Activated T-cell treated with anti-CD3 and anti-CD28 coated beads, Interleukin-2, amount 50 U/mL, for 4 hours (primary cell): Measurements from ENCODE around the gene OR2A25. TPM values are rescaled to one million over a fixed set of nuclear protein-coding genes. Genes with fewer than 3 reads are reported as not detected.

ENCODE experiments used
- ATAC-seq, 2 donors: fragments of 200-7000 bp; cut with Tn5 transposase; one replicate each; pipeline ENCODE4 v1.10.0; 2021
- DNase-seq: peaks from one replicate; pipeline ENCODE4 v3.0.0-alpha.2; 2020
- H3K27me3 Mint-ChIP-seq: one replicate; pipeline ENCODE4 v1.8.0; 2021; ENCODE audit warnings: low read depth, mixed read lengths
- H3K36me3 Mint-ChIP-seq: one replicate; pipeline ENCODE4 v1.8.0; 2022; ENCODE audit warnings: mixed read lengths; ENCODE audit not compliant: insufficient read depth
- H3K4me1 Mint-ChIP-seq: one replicate; pipeline ENCODE4 v1.8.0; 2021; ENCODE audit warnings: low read depth, mixed read lengths
- H3K4me3 Mint-ChIP-seq: one replicate; pipeline ENCODE4 v1.8.0; 2021; ENCODE audit warnings: mild to moderate bottlenecking, moderate library complexity, mixed read lengths
- H3K9me3 Mint-ChIP-seq: one replicate; pipeline ENCODE4 v1.8.0; 2021; ENCODE audit warnings: mixed read lengths
- total RNA-seq, 3 donors: library from RNA; stranded (reverse); gene quantifications; one replicate each; pipeline ENCODE4 v1.2.1, GENCODE V29; 2021

Gene OR2A25
- total RNA-seq, 3 donors from 2014 or later = not detected

DNA sequence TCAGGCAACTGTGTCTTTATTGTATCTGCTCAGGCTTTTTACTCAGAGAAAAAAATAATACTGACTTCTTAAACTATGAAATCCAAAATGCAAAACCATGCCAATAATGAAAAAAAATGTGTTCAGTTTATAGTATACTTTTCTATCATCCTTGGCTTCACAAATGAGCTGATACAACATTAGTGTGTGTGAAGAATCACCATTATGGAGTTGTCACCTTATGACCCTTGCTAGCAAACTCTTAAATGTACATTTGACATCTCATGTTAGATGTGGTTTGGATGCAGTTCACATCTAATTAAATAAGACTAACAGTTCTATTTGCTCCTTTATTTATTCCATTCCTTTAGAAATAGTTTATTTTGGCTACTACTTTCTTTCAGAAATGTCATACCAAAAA is 35.6 kb downstream of the OR2A25 start:
- Mint-ChIP-seq H3K9me3 (no peaks in the 10 kb centered on the region), H3K4me3 (no peak overlapping the region), H3K27me3 (peaks cover 7% of the 10 kb centered on the region), H3K4me1 (peaks cover 6% of the 10 kb centered on the region), H3K36me3 (no peaks in the 10 kb centered on the region)
- ATAC-seq = no peak
- DNase-seq = no peak

- H3K27me3 Mint-ChIP-seq = peaks cover 10% of the 10 kb centered on the region
- H3K4me1 Mint-ChIP-seq = no peaks in the 10 kb centered on the region
- no peak for ATAC-seq
- no peaks in the 10 kb centered on the region for H3K9me3 Mint-ChIP-seq
- H3K4me3 Mint-ChIP-seq = no peak within 1 kb of the TSS
- DNase-seq = no peak
- H3K36me3 Mint-ChIP-seq = no peaks in the 10 kb centered on the region
These were observed 39.7 kb downstream of the OR2A25 start, which contains the start of gene OR2A2 for GRCh38 chr7:144109283-144109682. Gene OR2A2, plus strand, starts transcription at chr7:144109583. Its CDS starts 0 bp downstream, at chr7:144109583.

DNA sequence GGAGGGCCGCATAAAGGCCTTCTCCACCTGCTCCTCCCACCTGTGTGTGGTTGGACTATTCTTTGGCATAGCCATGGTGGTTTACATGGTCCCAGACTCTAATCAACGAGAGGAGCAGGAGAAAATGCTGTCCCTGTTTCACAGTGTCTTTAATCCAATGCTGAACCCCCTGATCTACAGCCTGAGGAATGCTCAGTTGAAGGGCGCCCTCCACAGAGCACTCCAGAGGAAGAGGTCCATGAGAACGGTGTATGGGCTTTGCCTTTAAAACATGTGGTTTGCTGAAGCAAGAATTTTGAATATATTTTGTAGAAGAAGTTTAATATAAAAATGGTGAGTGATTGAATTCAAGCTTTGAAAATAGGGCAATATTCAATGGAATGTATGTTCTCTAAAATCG is 40.7 kb downstream of the OR2A25 start:
- Mint-ChIP-seq H3K4me1 (no peaks in the 10 kb centered on the region), H3K9me3 (no peaks in the 10 kb centered on the region), H3K27me3 (peaks cover 10% of the 10 kb centered on the region), H3K36me3 (no peaks in the 10 kb centered on the region), H3K4me3 (no peak overlapping the region)
- DNase-seq (no peak), ATAC-seq (no peak)

DNA sequence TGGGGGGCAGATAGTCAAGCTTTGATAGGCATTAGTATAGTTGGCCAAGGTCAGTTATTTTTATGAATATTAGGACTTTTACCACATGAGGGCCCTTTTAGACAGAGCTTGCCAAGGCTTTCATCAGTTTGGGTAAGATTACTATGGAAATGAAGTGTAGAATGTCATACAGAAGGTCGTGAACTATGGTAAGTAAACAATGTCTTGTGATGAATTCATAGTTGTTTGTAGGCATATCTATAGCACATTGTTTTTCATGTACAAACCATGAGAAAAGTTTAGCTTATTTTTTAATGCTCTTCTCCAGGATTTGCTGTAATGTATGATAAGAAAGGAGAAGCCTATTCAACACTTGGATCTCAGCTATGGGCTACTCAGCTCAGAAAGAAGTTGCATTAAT is 44.0 kb downstream of the OR2A25 start:
- Mint-ChIP-seq H3K4me1 (no peaks in the 10 kb centered on the region), H3K36me3 (no peaks in the 10 kb centered on the region), H3K27me3 (peaks cover 3% of the 10 kb centered on the region), H3K4me3 (no peak overlapping the region), H3K9me3 (no peaks in the 10 kb centered on the region)
- no peak for ATAC-seq
- DNase-seq = no peak

GRCh38 chr7:144118341-144118740 is 48.7 kb downstream of the OR2A25 start:
- DNase-seq = no peak
- ATAC-seq = no peak
- Mint-ChIP-seq H3K27me3 (peaks cover 3% of the 10 kb centered on the region), H3K4me3 (no peak overlapping the region), H3K36me3 (no peaks in the 10 kb centered on the region), H3K4me1 (no peaks in the 10 kb centered on the region), H3K9me3 (no peaks in the 10 kb centered on the region)

- Mint-ChIP-seq H3K27me3 (no peaks in the 10 kb centered on the region), H3K36me3 (no peaks in the 10 kb centered on the region)
These were observed 53.3 kb downstream of the OR2A25 start, which contains the start of gene OR2A14 for GRCh38 chr7:144122876-144123275. Gene OR2A14, plus strand, starts transcription at chr7:144123176. Its CDS starts 5,937 bp downstream, at chr7:144129113.

More at GRCh38 chr7:144122876-144123275, 53.3 kb downstream of the OR2A25 start, which contains the start of gene OR2A14:
- DNase-seq = no peak
- no peaks in the 10 kb centered on the region for H3K4me1 Mint-ChIP-seq
- ATAC-seq = no peak
- no peaks in the 10 kb centered on the region for H3K9me3 Mint-ChIP-seq
- no peak within 1 kb of the TSS for H3K4me3 Mint-ChIP-seq

Other genes starting within 250 kb of the OR2A25 start
- gene TCAF1, start 167.6 kb upstream of the OR2A25 start, total RNA-seq = 1 to 10 TPM; 2.7 to 4.1 (median 3.9) TPM
- not detected for gene OR2F2, start 134.6 kb upstream of the OR2A25 start, total RNA-seq
- gene OR2F1, start 115.0 kb upstream of the OR2A25 start, total RNA-seq = not detected
- gene OR6B1, start 69.5 kb upstream of the OR2A25 start, total RNA-seq = not detected
- gene OR2A5, start 20.9 kb upstream of the OR2A25 start, total RNA-seq = not detected
- not detected for gene OR2A12, start 16.5 kb downstream of the OR2A25 start, total RNA-seq
- gene OR2A2, start 39.8 kb downstream of the OR2A25 start, total RNA-seq = not detected
- not detected for gene OR2A14, start 53.4 kb downstream of the OR2A25 start, total RNA-seq
- gene CTAGE4, start 113.7 kb downstream of the OR2A25 start, total RNA-seq = 1 to 10 TPM in 1 of 3 donors, under 1 TPM in 2; 0.29 to 1.6 (median 0.61) TPM
- gene ARHGEF35, start 126.0 kb downstream of the OR2A25 start, total RNA-seq = 1 to 10 TPM; 1.7 to 4.0 (median 2.6) TPM
- gene OR2A42, start 169.8 kb downstream of the OR2A25 start, total RNA-seq = not detected
- gene OR2A7, start 195.0 kb downstream of the OR2A25 start, total RNA-seq = under 1 TPM; 0.42 to 0.71 (median 0.58) TPM
- gene CTAGE8, start 199.5 kb downstream of the OR2A25 start, total RNA-seq = under 1 TPM; 0.14 to 0.53 (median 0.29) TPM
- not detected for gene OR2A1, start 242.6 kb downstream of the OR2A25 start, total RNA-seq